HCT116 (cell line): Measurements from ENCODE around the gene FAM227A.

Experiments used
- CTCF ChIP-seq, 3 experiments: fragments of 200-600 bp in 1 of 3; sonication (generic) in 1 of 3; IDR thresholded peaks in 2 of 3; conservative IDR thresholded peaks in 1 of 3; 2 replicates each; pipeline ENCODE4 v1.5.1; 2012 to 2017; ENCODE audit warnings: low read depth in 2 of 3, low read length in 2 of 3, antibody characterized with exemption in 1 of 3, borderline replicate concordance in 1 of 3, control low read depth in 1 of 3, mild to moderate bottlenecking in 1 of 3, mixed read lengths in 1 of 3, mixed run types in 1 of 3, moderate library complexity in 1 of 3; ENCODE audit not compliant: insufficient read depth in 1 of 3
- EZH2phosphoT487 ChIP-seq: fragments of 200-600 bp; IDR thresholded peaks from 2 replicates; pipeline ENCODE4 v1.6.1; 2018; ENCODE audit warnings: antibody characterized with exemption, borderline replicate concordance
- POLR2A ChIP-seq: IDR thresholded peaks from 2 replicates; pipeline ENCODE4 v1.7.0; 2011; ENCODE audit warnings: borderline replicate concordance; ENCODE audit not compliant: insufficient read depth, insufficient read length; ENCODE audit errors: extremely low read depth
- SP1 ChIP-seq: IDR thresholded peaks from 2 replicates; pipeline ENCODE4 v1.6.1; 2012; ENCODE audit warnings: low read depth
- TF ChIP-seq, protein P1 (sequence below): IDR thresholded peaks from 2 replicates; pipeline ENCODE4 v1.6.1; 2011; ENCODE audit warnings: mild to moderate bottlenecking, low read length, moderate library complexity; ENCODE audit not compliant: insufficient replicate concordance; ENCODE audit errors: extremely low read depth

DNA sequence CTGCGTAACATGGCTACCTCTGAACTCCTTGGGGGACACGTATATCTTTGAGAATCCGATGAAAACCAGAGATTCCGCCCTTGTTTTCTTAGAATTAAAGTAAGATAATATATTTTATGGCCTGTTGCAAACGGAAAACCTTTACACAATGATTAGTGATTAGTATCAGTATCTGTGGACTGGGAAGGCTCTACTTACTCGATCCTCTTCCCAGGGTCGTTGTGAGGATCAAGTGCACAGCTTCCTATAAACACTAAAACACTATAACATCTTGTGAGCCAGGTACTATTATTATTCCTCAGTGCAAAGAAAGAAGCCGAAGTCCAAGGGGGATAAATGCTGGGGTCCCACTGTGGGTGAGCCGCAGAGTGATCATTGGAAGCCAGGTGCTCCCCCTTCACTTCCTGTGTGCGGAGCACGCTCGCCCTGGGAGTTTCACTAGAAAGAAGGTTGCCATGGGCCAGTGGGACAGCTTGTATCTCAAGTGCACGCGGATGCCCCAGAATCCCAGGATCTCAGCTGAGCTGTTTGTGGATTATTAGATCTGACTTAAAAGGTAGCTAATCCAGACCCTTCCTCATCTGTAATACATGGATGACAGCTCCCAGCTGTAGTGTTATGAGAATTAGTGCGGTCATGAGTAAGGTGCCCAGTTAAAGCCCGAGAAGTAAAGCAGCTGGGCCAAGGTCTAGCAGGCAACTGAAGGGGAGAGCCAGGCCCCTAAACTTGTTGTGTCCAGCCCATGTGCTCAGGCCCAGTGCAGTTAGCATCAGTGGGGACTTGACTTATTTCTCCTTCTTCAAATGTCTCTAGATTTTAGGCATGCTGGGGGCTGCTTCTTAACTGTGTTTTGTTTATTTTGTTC, 1.1 kb upstream of the FAM227A start:
- no peak for TF ChIP-seq CTCF (IDR thresholded peaks at IDR 0.05 in 2 of 3, conservative IDR thresholded peaks at IDR 0.05 in 1 of 3; ENCODE audit: borderline replicate concordance in 1 of 3, insufficient read depth in 1 of 3, low read depth in 2 of 3, low read length in 2 of 3)
- TF ChIP-seq EZH2phosphoT487: no peak
- no peak for TF ChIP-seq POLR2A
- TF ChIP-seq, protein P1, sequence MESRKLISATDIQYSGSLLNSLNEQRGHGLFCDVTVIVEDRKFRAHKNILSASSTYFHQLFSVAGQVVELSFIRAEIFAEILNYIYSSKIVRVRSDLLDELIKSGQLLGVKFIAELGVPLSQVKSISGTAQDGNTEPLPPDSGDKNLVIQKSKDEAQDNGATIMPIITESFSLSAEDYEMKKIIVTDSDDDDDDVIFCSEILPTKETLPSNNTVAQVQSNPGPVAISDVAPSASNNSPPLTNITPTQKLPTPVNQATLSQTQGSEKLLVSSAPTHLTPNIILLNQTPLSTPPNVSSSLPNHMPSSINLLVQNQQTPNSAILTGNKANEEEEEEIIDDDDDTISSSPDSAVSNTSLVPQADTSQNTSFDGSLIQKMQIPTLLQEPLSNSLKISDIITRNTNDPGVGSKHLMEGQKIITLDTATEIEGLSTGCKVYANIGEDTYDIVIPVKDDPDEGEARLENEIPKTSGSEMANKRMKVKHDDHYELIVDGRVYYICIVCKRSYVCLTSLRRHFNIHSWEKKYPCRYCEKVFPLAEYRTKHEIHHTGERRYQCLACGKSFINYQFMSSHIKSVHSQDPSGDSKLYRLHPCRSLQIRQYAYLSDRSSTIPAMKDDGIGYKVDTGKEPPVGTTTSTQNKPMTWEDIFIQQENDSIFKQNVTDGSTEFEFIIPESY: no peak
- TF ChIP-seq SP1: no peak
